Inferior parietal cortex (tissue), 1 donor: Measurements from ENCODE around the gene COX19.
"Not testable (repeated sequence)": the region's sequence is repeated elsewhere in the genome, so short reads cannot be mapped to it uniquely, and the experiment has no call there.

Source experiments
- DNase-seq: peaks from one replicate; pipeline ENCODE4 v3.0.0-alpha.2; 2016; ENCODE audit errors: extremely low spot score

COX19 gene

DNA sequence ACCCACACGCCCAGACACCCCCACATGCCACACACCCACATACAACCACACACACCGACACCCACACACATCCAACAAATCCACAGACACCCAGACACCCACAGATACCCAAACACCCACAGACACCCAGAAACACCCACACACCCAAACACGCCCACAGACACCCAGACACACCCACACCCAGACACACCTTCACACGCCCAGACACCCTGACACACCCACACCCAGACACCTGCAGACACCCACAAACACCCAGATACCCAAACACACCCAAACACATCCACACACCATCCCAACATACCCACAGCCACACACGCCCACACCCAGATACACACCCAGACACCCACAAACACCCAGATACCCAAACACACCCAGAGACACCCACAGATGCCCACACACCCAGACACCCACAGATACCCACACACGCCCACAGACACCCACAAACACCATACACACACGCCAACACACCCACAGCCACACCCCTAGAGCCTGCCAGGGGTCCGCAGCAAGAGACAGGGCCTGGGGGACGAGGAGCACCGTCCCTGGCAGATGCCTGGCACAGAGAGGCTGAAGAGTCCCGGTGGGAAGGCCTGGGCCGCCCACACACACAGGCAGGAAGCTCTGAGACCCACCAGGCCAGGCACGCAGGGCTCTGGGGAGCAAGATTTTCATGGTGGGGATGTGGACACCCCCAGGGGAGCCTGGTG is 36.1 kb upstream of the COX19 start:
- DNase-seq = no peak

DNA sequence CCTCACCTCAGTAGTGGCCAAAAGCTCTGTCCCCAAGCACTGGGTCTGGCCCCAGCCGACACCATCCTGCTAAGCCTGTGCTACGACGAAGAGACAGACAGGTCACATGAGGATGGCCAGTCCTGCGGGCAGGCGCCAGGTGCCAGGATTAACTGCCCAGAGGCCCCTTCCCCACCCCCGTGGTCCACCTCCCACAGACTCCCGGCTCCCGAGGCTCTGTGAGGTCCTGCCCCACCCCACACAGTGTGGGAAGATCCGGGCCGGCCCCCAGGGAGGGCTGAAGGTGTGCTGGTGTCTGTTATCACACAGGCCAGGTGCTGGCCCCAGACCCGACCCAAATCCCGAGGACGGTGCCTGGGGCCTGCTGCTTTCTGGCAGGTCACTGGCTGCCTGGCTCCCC is 34.9 kb upstream of the COX19 start:
- no peak for DNase-seq

DNA sequence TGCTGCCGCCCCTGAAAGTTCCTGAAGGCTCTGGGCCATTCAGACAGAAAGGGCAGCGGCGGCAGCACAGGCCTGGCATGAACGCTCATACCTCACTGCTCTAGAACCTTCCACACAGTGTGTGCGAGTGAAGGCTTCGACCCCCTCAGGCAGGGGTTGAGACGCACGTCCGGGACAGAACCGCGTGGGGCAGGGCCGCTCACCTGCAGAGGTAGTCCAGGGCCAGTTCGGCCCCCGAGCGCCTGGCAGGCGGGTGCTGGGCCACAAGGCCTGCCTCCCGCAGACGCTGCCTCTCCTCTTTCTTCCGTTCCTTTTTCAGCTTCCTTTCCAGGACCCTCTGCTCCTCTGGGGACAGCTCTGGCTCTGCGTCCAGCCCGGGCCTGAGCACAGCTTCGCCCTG is 34.4 kb upstream of the COX19 start:
- no peak for DNase-seq

DNA sequence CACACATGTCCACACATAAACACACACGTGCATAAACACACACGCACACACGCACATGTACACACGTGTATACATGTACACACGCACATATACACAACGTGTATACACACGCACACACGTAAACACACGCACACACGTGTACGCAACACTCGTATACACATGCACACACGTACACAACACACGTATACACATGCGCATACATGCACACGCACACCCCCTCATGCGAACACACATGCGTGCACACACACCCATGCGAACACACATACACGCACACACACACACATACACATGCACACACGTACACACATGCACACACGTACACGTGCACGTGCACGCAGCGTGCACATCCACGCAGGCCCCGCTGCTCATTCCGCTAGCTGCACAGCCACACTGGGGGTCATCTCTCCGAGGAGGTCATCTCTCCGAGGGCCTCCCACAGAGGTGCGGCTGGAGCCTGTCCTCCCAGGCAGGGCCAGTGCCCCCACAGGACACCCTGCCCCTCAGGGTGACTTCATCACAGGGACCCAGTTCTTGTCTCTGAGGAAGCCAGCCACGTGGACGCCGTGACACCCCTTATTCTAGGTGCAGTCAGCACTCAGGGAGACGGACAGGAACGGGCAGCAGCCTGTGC is 33.5 kb upstream of the COX19 start:
- no peak for DNase-seq

DNA sequence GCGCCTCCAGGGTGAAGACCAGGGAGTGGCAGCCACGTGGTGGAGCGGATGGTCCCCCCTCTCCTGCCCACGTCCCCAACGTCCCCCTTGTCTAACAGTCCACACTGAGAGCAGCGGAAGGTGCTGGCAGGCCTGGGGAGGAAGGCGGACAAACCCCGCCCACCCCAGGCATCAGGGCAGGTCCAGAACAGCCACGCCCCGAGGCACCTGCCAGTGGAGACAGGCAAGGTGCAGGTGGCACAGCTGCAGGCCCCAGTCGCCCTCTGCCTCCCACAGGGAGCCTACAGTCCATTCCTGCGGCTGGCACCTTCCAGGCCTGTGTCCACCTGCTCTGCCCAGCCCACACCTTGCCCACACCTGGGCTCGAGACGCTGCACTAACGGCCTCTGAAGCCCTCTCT is 32.6 kb upstream of the COX19 start:
- no peak for DNase-seq

DNA sequence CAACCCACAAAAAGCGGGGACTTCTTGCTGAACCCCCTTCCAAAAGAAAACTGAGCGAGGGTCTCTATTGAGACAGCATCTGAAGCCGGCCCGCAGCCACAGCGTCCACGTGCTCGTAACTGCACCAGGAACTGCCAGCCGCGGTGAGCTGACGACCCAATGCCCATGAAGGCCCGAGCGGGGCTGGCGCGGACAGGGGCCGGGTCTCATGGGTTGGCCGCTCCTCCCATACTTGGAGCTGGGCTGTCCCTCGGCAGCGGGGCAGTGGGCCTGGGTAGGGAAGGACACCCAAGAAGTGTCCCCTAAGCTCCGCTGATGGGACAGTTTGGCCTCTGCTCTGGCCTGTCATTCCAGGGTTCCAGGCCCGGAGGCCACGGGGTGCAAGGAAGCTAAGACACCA is 30.0 kb upstream of the COX19 start:
- no peak for DNase-seq

DNA sequence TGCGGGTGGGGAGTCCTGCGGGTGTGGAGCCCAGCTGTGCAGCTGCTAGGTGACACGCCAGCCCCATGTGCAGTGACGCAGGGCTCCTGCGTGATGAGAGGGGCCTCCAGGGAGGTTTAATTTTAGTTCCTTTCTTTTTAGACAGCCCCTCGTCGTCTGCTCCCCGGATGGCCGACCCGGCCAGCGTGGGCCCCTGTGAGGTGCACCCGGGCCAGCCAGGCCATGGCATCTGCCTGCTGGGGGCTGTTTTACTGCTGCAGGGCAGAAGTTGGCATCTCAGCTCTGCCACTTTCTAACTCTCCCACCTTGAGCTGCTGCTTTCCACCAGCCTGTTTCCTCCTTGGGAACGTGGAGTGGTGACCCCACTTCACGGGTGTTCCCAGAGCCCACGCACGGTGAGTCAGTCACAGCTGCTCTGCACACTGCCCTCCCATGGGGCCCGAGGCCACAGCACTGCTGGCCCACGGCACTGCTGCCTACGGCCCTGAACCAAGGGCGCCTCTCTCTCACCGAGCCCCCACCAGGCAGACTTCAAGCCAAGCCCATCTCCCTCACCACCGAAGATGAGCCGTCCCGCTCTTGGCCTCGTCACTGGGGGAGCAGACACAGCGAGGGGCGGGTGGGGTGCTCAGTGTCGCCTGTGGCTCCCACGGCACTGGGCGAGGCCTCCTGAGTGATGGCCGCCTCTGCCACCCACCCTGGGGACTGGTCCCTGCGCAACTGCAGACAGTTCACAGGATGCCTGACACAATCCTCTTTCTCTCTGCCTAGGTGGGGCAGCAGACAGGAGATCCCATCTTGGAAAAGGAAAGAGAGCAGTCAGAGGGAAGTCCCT is 28.9 kb upstream of the COX19 start:
- no peak for DNase-seq

DNA sequence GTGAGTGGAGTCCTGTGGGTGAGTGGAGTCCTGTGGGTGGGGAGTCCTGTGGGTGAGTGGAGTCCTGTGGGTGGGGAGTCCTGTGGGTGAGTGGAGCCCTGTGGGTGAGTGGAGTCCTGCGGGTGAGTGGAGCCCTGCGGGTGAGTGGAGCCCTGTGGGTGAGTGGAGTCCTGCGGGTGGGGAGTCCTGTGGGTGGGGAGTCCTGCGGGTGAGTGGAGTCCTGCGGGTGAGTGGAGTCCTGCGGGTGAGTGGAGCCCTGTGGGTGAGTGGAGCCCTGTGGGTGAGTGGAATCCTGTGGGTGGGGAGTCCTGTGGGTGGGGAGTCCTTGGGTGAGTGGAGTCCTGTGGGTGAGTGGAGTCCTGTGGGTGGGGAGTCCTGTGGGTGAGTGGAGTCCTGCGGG is 27.1 kb upstream of the COX19 start:
- not testable (repeated sequence) for DNase-seq

DNA sequence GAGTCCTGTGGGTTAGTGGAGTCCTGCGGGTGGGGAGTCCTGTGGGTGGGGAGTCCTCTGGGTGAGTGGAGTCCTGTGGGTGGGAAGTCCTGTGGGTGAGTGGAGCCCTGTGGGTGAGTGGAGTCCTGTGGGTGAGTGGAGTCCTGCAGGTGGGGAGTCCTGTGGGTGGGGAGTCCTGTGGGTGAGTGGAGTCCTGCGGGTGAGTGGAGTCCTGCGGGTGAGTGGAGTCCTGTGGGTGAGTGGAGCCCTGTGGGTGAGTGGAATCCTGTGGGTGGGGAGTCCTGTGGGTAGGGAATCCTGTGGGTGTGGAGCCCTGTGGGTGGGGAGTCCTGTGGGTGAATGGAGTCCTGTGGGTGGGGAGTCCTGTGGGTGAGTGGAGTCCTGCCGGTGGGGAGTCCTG is 26.7 kb upstream of the COX19 start:
- not testable (repeated sequence) for DNase-seq

DNA sequence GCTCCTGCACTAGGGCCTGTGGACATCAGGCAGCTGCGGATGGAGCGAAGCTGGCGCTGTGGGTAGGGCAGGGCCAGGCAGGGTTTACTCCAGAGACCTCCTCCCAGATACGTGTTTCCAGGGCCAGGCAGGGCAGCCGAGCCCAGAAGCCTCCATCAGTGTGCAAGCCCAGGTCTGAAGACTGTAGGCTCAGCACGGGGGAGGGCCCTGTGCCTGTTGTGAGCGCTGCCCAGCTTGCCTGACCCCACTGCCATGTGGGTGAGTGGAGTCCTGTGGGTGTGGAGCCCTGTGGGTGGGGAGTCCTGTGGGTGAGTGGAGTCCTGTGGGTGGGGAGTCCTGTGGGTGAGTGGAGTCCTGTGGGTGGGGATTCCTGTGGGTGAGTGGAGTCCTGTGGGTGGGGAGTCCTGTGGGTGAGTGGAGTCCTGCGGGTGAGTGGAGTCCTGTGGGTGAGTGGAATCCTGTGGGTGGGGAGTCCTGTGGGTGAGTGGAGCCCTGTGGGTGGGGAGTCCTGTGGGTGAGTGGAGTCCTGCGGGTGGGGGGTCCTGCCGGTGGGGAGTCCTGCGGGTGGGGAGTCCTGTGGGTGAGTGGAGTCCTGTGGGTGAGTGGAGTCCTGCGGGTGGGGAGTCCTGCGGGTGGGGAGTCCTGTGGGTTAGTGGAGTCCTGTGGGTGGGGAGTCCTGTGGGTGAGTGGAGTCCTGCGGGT is 25.9 kb upstream of the COX19 start:
- DNase-seq = not testable (repeated sequence)

DNA sequence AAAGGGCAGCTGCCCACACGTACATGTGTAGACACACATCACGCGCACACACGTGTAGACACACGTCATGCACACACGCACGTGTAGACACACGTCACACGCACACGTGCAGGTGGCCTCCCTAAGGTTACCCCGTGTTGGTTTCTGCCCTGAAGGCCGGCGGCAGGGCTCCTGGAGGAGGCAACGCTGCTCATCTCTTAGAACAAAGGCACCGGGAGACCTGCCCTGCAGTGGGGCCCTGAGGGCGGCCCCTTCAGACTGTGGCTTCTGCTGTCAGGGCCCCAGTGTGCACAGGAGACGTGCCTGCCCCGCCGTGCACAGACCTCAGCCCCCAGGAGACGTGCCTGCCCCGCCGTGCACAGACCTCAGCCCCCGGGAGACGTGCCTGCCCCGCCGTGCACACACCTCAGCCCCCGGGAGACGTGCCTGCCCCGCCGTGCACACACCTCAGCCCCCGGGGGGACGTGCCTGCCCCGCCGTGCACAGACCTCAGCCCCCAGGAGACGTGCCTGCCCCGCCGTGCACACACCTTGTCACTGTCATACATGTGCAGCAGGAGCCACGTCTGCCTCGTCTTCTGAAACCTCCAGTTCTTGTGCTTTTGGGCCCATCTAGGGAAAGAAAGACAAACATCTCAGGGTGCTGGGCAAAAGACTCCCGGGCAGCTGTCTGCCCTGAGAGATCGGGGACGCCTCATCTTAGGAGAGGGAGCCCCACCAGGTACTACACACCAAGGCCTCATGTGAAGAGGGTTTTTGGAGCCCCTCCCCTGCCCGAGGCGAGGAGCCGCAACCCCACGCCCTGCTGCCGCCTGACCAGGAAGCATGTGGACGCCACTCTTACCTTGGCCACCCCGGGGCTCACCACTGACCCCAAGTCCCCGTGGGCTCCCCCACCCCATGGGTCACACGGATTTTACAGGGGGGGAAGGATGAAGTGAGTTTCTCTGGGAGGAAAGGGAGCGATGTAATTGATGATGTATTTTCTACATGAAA is 24.9 kb upstream of the COX19 start:
- DNase-seq = no peak

DNA sequence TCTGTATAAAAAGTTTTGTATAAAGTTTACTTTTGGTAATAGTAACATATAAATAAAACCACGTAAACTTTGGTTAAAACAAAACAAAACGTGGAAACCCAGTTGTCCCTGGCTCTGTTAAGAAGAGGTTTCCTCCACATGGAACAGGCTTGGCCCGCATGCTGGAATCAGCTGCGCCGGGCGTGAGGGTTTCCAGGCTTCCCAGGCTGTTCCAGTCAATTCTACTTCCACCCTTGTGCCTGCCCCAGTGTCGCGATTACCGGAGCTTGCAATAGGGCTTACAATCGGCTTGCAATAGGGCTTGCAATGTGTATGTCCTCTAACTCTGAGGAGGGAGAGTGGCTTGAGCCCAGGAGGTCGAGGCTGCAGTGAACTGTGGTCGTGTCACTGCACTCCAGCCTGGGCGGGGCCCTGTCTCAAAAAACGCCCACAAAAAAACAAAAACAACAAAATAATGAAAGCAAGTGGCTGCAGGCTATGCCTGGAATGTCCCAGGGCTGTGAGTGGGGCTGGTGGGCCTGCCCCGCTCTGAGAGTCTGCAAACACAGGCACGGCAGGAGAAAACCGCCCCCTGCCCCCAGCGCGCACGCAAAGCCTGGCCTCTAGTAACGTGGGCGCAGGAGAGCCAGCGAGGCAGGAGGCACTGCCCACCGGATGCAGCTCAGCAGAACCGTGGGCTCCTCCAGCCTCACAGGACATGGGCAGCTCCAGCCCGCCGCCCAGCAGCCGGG is 24.0 kb upstream of the COX19 start:
- no peak for DNase-seq

DNA sequence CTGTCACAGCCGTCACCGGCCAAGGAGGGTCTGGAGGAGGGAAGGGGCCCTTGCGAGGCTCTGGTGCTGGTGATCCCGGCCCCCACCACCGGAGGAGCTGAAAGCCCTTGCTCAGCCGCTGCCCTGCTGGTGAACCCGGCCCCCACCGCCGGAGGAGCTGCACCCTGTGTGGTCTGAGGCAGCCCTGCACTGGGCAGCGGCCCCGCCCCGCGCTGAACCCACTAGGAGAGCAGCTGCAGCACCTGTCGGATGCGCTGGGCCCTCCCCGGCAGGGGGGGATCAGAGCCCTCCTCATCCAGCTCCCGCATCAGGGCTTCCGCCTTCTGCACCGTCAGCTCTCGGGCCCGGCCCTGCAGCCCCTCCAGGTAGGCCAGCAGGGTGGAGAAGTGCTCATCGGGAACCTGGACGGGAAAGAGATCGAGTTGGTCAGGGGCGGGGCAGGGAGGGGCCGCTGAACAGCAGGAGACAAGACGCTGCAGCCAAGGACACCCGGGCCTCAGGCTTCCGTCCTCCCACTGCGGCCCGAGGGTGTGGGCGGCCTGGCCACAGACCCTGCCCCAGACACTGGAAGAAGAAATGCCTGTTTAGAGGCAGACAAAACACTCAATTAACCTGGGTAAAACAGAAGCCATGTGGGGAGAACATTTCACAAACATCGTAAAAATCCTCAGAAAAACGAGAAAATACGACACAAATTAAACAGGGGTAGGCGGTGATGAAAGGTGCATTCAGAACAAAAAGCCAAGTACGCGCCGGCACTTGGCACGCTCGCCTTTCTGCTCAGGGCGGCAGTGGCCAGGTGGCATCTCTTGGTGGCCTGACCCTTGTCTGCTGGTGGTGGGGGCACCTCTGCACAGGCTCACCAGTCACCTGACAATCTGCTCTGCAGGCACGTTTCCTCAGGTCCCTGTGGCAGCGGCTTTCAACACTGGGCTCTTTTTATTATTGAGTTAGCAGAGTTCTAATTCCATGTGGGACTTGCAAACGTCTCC is 22.4 kb upstream of the COX19 start:
- no peak for DNase-seq

DNA sequence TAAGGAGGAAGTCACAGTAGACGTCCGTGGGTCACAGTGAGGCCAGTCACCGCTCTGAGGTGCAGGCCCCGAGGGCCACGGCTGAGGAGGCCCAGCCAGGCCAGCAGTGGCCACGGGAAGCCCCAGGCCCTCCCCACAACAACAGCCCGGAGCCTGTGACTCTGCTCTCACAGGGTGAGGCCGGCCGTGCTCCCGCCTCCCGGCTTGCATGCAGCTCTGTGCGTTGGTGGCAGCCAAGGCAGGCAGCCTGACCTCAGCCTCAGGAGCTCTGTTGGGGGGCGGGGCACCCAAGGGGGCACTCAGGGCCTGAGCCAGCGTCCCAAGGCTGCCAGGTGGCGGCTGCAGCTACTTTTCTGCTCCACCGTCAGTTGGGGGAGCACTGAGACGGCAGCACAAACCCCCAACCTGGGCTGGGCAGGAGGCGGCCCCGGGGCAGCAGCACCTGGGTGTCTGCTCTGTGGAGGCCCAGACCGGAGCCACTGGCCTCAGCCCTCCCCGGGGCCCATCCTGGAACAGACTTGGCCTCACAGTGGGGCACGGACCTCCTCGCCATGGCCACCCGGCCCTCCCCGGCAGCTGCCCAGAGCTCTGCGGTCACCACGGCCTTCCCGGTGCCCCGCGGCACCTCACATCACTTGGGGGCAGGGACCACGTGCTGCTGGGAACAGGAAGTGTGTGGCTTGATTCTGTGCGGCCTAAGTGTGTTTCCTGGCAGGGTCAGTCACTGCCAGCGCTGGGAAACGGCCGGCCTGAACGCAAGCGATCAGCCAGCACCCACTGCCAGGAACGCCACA is 20.9 kb upstream of the COX19 start:
- DNase-seq = no peak

DNA sequence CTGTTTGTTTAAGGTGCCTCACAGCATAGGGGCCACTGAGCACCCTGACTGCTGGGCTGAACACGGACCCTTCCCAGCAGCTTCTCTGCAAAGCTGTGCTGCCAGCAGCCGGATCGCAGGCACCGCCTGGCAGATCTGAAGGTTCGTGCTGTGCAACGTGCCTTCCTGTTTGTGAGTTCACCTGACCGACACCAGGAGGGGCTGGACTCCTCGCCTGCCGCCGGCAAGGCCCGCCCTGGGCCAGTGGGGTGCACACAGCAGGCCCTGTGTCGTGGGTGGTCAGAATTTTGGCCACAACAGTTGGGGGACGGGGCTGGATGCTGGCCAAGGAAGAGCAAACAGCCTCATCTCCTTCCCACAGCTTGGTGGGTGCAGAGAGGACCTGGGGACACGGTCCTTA is 20.2 kb upstream of the COX19 start:
- DNase-seq = no peak

DNA sequence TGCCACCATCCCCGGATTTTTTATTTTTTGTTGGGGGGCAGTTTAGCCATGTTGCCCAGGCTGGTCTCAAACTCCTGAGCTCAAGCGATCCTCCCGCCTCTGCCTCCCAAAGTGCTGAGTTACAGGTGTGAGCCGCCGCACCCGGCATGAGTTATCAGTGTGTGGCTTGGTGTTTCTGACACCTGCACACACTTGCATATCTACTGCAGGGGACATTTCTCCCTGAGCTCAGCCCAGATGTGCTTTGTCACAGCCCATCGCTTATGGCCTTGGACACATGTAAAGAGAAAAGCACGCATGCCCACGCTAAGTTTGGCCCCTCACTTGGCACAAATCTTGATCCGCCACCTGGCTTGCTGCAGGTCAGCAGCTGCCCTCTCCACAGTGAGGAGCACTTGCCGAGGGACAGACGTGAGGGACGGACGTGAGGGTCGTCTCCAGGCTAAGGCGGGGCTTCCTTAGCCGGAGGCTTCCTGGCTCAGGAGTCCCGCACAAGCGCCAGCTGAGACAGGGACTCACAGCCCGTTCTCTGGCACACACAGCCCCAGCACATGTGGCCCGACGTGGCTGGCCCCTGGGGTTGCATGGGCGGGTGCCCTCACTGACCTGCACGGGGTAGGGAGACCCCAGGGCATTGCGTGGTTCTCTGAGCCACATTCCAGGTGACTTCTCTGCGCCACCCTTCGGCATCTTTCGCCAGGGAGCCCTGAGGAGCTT is 19.4 kb upstream of the COX19 start:
- no peak for DNase-seq
